Measurements from ENCODE around the gene ZNF514. TPM values are rescaled to one million over a fixed set of nuclear protein-coding genes. Genes with fewer than 3 reads are reported as not detected.

The ZNF514 gene
- total RNA-seq, 1 experiment from 2014 or later: 12.9 TPM

DNA sequence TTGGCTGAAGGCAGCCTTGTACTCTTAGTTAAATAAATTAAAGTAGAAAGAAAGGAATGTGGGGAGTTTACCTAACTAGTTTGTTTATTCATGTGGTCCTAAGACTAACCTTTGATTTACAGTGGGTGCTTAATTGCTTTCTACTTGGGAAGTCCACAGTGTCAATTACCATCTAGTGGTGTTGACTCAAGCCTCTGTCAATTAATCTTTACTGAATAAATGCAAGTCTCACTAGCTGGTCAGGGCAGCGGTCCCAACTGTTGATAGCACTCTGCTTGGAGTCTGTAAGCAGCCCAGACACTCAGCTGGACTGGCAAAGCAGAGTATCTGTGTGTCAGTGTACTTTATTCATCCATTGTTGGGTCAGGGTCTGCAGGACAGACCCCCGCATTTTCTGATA, 15.8 kb downstream of the ZNF514 start:
- Histone ChIP-seq H2BK120ac (ENCODE audit: low read depth, low read length, poor library complexity, severe bottlenecking) (no peak overlapping the region), H3K4me1 (ENCODE audit: insufficient read depth, low read length) (no peaks in the 10 kb centered on the region), H3K79me1 (ENCODE audit: insufficient read depth, low read depth, low read length, poor library complexity, severe bottlenecking) (no peaks in the 10 kb centered on the region), H3K9ac (ENCODE audit: extremely low read depth, insufficient read length, low read length) (no peak overlapping the region), H4K5ac (ENCODE audit: insufficient read length, low read depth, low read length) (no peak overlapping the region), H3T11ph (ENCODE audit: low read length) (no peak overlapping the region), H3K27ac (ENCODE audit: insufficient read length, low read depth, low read length) (no peak overlapping the region), H2AK5ac (ENCODE audit: insufficient read length, low read length) (no peak overlapping the region), H2AFZ (ENCODE audit: low read length) (no peak overlapping the region), H3K4ac (ENCODE audit: low read depth, low read length) (no peak overlapping the region), H3K79me2 (ENCODE audit: insufficient read depth, low read length) (no peaks in the 10 kb centered on the region), H3K18ac (ENCODE audit: insufficient read length, low read depth, low read length) (no peak overlapping the region), H2BK5ac (ENCODE audit: insufficient read length, low read length) (no peak overlapping the region), H2BK20ac (ENCODE audit: low read depth, low read length, poor library complexity, severe bottlenecking) (no peak overlapping the region), H3K4me2 (ENCODE audit: insufficient read depth, insufficient read length, low read length) (no peak overlapping the region), H4K91ac (ENCODE audit: insufficient read length, low read depth, low read length) (no peak overlapping the region), H3K23ac (ENCODE audit: insufficient read length, low read depth, low read length) (no peak overlapping the region), H3K56ac (ENCODE audit: insufficient read length, low read depth, low read length) (no peak overlapping the region), H2BK12ac (ENCODE audit: insufficient read length, low read depth, low read length) (no peak overlapping the region), H3K23me2 (ENCODE audit: insufficient read length, low read depth, low read length, poor library complexity, severe bottlenecking) (no peaks in the 10 kb centered on the region), H2BK15ac (ENCODE audit: low read depth, low read length) (no peak overlapping the region), H3K14ac (ENCODE audit: insufficient read depth, low read length) (no peak overlapping the region), H3K9me3 (ENCODE audit: control insufficient read depth, low read depth, low read length) (peaks cover 42% of the 10 kb centered on the region), H3K27me3 (ENCODE audit: insufficient read depth, low read length) (no peaks in the 10 kb centered on the region), H4K8ac (replicated peaks; ENCODE audit: insufficient read length, low read depth, low read length) (no peak overlapping the region), H4K20me1 (ENCODE audit: control insufficient read depth, insufficient read depth, insufficient read length) (no peaks in the 10 kb centered on the region)
- WGBS (ENCODE audit: extremely low coverage, insufficient read length, low lambda C conversion rate): no CpG with 5 or more reads among the region's 2 CpGs
- H3K9me3 Mint-ChIP-seq: peaks cover 89 to 94% of the 10 kb centered on the region in 2 experiments
- DNase-seq: no peak
- no peak overlapping the region for H3K4me3 Mint-ChIP-seq
- no peak overlapping the region for H3K27ac Mint-ChIP-seq
- H3K27me3 Mint-ChIP-seq (ENCODE audit: low read depth): peaks cover 3% of the 10 kb centered on the region
- peaks cover 53 to 72% (median 62%) of the 10 kb centered on the region in 3 experiments for H3K36me3 Mint-ChIP-seq (ENCODE audit: insufficient read depth in 1 of 3, low read depth in 3 of 3)
- TF ChIP-seq, protein P1, sequence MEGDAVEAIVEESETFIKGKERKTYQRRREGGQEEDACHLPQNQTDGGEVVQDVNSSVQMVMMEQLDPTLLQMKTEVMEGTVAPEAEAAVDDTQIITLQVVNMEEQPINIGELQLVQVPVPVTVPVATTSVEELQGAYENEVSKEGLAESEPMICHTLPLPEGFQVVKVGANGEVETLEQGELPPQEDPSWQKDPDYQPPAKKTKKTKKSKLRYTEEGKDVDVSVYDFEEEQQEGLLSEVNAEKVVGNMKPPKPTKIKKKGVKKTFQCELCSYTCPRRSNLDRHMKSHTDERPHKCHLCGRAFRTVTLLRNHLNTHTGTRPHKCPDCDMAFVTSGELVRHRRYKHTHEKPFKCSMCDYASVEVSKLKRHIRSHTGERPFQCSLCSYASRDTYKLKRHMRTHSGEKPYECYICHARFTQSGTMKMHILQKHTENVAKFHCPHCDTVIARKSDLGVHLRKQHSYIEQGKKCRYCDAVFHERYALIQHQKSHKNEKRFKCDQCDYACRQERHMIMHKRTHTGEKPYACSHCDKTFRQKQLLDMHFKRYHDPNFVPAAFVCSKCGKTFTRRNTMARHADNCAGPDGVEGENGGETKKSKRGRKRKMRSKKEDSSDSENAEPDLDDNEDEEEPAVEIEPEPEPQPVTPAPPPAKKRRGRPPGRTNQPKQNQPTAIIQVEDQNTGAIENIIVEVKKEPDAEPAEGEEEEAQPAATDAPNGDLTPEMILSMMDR (conservative IDR thresholded peaks at IDR 0.05): no peak
- H3K4me1 Mint-ChIP-seq: no peaks in the 10 kb centered on the region
